HepG2 (cell line): ENCODE data around the gene STPG4. TPM values are rescaled to one million over a fixed set of nuclear protein-coding genes. Genes with fewer than 3 reads are reported as not detected.
A peak's percentile ranks its signal among the peaks of the same experiment; 100 is the strongest.

Experiments
- ESRRA ChIP-seq: sonication (generic); formaldehyde crosslinking; IDR thresholded peaks from 2 replicates; pipeline ENCODE4 v1.5.1; 2020; ENCODE audit warnings: mild to moderate bottlenecking, low read depth, missing genetic modification reagents
- HNRNPK ChIP-seq: fragments of 200-400 bp; formaldehyde crosslinking; IDR thresholded peaks from 2 replicates; pipeline ENCODE4 v1.6.1; 2018; ENCODE audit warnings: low read length, low read depth, moderate library complexity, mild to moderate bottlenecking; ENCODE audit not compliant: poor library complexity, severe bottlenecking
- KLF9 ChIP-seq: IDR thresholded peaks from 2 replicates; pipeline ENCODE4 v1.6.1; 2016; ENCODE audit warnings: low read depth
- LCORL ChIP-seq, 2 experiments: fragments of 450-650 bp in 1 of 2; sonication (generic) in 1 of 2; formaldehyde crosslinking in 1 of 2; IDR thresholded peaks; 2 replicates each; pipeline versions ENCODE4 v1.5.0 to v1.6.1; 2017 to 2020; ENCODE audit warnings: antibody characterized with exemption in 1 of 2, missing genetic modification reagents in 1 of 2
- MAZ ChIP-seq, 2 experiments: sonication (generic) in 1 of 2; formaldehyde crosslinking in 1 of 2; IDR thresholded peaks; 2 replicates each; pipeline versions ENCODE4 v1.5.0 to v1.6.1; 2012 to 2020; ENCODE audit warnings: low read depth in 2 of 2, mild to moderate bottlenecking in 2 of 2, borderline replicate concordance in 1 of 2, improper control_type of control experiment in 1 of 2, low read length in 1 of 2, missing genetic modification reagents in 1 of 2, moderate library complexity in 1 of 2
- SALL1 ChIP-seq: sonication (generic); formaldehyde crosslinking; IDR thresholded peaks from 2 replicates; pipeline ENCODE4 v1.8.0; 2022; ENCODE audit warnings: mild to moderate bottlenecking, missing genetic modification reagents
- SALL2 ChIP-seq: sonication (generic); formaldehyde crosslinking; IDR thresholded peaks from 2 replicates; pipeline ENCODE4 v1.8.1; 2023; ENCODE audit warnings: mild to moderate bottlenecking, missing genetic modification reagents, inconsistent platforms
- ZMYM4 ChIP-seq: sonication (generic); formaldehyde crosslinking; IDR thresholded peaks from 2 replicates; pipeline ENCODE4 v1.8.1; 2023; ENCODE audit warnings: mild to moderate bottlenecking, missing genetic modification reagents
- ZNF160 ChIP-seq: sonication (generic); formaldehyde crosslinking; IDR thresholded peaks from 2 replicates; pipeline ENCODE4 v1.8.0; 2022; ENCODE audit warnings: mild to moderate bottlenecking, inconsistent platforms, missing genetic modification reagents
- ZSCAN29 ChIP-seq: sonication (generic); formaldehyde crosslinking; conservative IDR thresholded peaks from 2 replicates; pipeline ENCODE4 v1.4.0; 2020; ENCODE audit warnings: mild to moderate bottlenecking, missing genetic modification reagents
- polyA plus RNA-seq, 8 experiments: library from polyadenylated mRNA; depleted of rRNA in 3 of 8; stranded (reverse) in 7 of 8; unstranded in 1 of 8; fragments of >200 nt; fragmentation: Illumina TruSeq in 4 of 8; extraction: Trizol in 4 of 8; gene quantifications; 2 replicates each; pipeline versions ENCODE4 v1.2.1 to v1.2.3, GENCODE V29; 2011 to 2016; ENCODE audit warnings: low read depth in 4 of 8, missing spikeins in 1 of 8, mixed read lengths in 1 of 8; ENCODE audit not compliant: insufficient read depth in 1 of 8
- total RNA-seq, 5 experiments: library from RNA; depleted of rRNA; stranded (reverse); fragments of >200 nt; fragmentation: Illumina TruSeq; extraction: Trizol; gene quantifications; 2 replicates each; pipeline ENCODE4 v1.2.3, GENCODE V29; 2016; ENCODE audit warnings: low read depth in 1 of 5
- TF ChIP-seq, protein P1 (sequence below): sonication (generic); formaldehyde crosslinking; IDR thresholded peaks from 2 replicates; pipeline ENCODE4 v1.8.1; 2023; ENCODE audit warnings: mild to moderate bottlenecking, moderate library complexity, missing genetic modification reagents
- TF ChIP-seq, protein P2 (sequence below): sonication (generic); formaldehyde crosslinking; IDR thresholded peaks from 2 replicates; pipeline ENCODE4 v1.5.0; 2020; ENCODE audit warnings: mild to moderate bottlenecking, missing genetic modification reagents, borderline replicate concordance
- TF ChIP-seq, protein P3 (sequence below): sonication (generic); formaldehyde crosslinking; IDR thresholded peaks from 2 replicates; pipeline ENCODE4 v1.5.1; 2020; ENCODE audit warnings: missing genetic modification reagents, mild to moderate bottlenecking, borderline replicate concordance
- TF ChIP-seq, protein P4 (sequence below): sonication (generic); formaldehyde crosslinking; IDR thresholded peaks from 2 replicates; pipeline ENCODE4 v1.8.0; 2022; ENCODE audit warnings: missing genetic modification reagents, low read depth, mild to moderate bottlenecking, borderline replicate concordance
- TF ChIP-seq, protein P5 (sequence below): sonication (generic); formaldehyde crosslinking; IDR thresholded peaks from 2 replicates; pipeline ENCODE4 v1.5.0; 2020; ENCODE audit warnings: missing genetic modification reagents

The STPG4 gene
- total and polyA plus RNA-seq, 2 of the 13 experiments (the other 11 are each of a cell fraction or from before 2014, with no cell fraction given), result 0.11 to 0.15 TPM

DNA sequence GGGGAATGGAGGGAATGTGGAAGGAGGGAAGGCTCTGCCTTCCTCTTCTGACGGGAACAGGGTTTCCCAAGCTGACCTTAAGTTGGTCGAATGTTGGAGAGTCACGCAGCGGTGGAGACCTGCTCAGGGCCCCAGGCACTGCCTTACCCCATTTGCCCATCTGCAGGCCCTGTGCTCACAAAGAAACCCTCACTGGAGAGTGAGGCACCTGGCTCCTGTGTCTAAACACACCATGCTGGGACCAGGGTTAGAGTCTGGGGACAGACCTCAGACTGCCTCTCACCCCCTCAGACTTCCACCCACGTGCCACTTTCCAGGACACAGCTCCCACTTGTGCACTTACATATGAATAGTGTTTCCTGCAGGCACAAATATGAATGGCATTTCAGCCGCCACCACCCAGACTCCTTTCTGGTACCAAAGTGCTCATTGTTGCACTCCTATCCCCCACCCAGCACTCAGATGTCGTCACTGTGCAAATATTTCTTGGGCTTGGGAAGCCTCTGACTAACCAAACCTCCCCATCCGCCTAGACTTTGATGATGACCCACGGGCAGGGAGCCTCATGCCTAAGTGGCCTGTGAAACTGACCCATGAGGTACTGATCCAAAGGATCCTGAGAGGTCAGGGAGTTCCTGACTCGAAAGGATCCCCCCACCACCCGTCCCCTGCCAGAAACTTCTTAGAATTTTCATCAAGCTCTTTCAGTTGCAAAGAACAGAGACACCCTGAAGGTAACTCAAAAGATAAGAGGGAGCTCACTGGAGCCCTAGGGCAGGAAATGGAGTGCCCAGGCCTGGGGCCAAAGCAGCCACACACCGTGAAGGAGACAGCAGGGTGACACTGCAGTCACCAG, 78.3 kb downstream of the STPG4 start (continued):
- TF ChIP-seq ZMYM4 (CRISPR knock-in tag) (peak; percentile 85), SALL1 (peak; percentile 98), MAZ (IDR thresholded peaks at IDR 0.05; ENCODE audit: borderline replicate concordance, low read depth, low read length) (peak; percentile 76; the same call in 1 of the 2 replicates), MAZ (CRISPR knock-in tag; IDR thresholded peaks at IDR 0.05; ENCODE audit: low read depth) (peak; percentile 95), KLF9 (peak; percentile 32; the same call in 1 of the 2 replicates), ESRRA (peak; percentile 56; the same call in 1 of the 2 replicates), ZNF160 (CRISPR knock-in tag) (no peak), HNRNPK (no peak), SALL2 (CRISPR knock-in tag) (peak; percentile 45; the same call in 1 of the 2 replicates), ZSCAN29 (CRISPR knock-in tag) (peak; percentile 59; the same call in 1 of the 2 replicates), LCORL (IDR thresholded peaks at IDR 0.05) (peak; percentile 54; the same call in 1 of the 2 replicates), LCORL (CRISPR knock-in tag; IDR thresholded peaks at IDR 0.05) (peak; percentile 100)
- TF ChIP-seq, protein P1, sequence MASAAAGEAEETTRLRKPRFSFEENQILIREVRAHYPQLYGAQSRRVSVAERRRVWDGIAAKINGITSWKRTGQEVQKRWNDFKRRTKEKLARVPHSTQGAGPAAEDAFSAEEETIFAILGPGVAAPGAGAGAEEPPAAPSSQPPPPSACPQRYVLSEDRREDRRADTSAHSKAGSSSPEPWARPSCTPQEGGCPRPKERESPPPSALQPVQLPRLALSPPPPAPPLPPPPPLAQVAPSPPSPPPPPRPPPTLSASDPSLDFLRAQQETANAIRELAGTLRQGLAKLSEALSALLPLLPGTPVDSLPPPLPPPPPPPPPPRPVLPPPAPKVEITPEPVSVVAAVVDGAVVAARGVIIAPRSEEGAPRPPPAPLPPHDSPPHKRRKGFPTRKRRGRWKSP (CRISPR knock-in tag), result peak; percentile 72; the same call in 1 of the 2 replicates
- TF ChIP-seq, protein P2, sequence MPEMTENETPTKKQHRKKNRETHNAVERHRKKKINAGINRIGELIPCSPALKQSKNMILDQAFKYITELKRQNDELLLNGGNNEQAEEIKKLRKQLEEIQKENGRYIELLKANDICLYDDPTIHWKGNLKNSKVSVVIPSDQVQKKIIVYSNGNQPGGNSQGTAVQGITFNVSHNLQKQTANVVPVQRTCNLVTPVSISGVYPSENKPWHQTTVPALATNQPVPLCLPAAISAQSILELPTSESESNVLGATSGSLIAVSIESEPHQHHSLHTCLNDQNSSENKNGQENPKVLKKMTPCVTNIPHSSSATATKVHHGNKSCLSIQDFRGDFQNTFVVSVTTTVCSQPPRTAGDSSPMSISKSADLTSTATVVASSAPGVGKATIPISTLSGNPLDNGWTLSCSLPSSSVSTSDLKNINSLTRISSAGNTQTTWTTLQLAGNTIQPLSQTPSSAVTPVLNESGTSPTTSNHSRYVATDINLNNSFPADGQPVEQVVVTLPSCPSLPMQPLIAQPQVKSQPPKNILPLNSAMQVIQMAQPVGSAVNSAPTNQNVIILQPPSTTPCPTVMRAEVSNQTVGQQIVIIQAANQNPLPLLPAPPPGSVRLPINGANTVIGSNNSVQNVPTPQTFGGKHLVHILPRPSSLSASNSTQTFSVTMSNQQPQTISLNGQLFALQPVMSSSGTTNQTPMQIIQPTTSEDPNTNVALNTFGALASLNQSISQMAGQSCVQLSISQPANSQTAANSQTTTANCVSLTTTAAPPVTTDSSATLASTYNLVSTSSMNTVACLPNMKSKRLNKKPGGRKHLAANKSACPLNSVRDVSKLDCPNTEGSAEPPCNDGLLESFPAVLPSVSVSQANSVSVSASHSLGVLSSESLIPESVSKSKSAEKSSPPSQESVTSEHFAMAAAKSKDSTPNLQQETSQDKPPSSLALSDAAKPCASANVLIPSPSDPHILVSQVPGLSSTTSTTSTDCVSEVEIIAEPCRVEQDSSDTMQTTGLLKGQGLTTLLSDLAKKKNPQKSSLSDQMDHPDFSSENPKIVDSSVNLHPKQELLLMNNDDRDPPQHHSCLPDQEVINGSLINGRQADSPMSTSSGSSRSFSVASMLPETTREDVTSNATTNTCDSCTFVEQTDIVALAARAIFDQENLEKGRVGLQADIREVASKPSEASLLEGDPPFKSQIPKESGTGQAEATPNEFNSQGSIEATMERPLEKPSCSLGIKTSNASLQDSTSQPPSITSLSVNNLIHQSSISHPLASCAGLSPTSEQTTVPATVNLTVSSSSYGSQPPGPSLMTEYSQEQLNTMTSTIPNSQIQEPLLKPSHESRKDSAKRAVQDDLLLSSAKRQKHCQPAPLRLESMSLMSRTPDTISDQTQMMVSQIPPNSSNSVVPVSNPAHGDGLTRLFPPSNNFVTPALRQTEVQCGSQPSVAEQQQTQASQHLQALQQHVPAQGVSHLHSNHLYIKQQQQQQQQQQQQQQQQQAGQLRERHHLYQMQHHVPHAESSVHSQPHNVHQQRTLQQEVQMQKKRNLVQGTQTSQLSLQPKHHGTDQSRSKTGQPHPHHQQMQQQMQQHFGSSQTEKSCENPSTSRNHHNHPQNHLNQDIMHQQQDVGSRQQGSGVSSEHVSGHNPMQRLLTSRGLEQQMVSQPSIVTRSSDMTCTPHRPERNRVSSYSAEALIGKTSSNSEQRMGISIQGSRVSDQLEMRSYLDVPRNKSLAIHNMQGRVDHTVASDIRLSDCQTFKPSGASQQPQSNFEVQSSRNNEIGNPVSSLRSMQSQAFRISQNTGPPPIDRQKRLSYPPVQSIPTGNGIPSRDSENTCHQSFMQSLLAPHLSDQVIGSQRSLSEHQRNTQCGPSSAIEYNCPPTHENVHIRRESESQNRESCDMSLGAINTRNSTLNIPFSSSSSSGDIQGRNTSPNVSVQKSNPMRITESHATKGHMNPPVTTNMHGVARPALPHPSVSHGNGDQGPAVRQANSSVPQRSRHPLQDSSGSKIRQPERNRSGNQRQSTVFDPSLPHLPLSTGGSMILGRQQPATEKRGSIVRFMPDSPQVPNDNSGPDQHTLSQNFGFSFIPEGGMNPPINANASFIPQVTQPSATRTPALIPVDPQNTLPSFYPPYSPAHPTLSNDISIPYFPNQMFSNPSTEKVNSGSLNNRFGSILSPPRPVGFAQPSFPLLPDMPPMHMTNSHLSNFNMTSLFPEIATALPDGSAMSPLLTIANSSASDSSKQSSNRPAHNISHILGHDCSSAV, result no peak
- TF ChIP-seq, protein P3, sequence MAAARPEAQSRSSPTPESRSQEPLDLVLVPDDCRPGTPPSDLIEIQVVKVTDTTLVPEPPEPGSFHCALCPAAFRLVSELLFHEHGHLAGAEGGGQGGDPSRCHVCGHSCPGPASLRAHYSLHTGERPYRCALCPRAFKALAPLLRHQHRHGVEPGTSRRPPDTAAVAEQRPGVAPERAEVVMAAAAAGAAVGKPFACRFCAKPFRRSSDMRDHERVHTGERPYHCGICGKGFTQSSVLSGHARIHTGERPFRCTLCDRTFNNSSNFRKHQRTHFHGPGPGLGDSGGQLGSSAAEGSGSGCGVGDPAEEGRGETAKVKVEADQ (CRISPR knock-in tag), result no peak
- TF ChIP-seq, protein P4, sequence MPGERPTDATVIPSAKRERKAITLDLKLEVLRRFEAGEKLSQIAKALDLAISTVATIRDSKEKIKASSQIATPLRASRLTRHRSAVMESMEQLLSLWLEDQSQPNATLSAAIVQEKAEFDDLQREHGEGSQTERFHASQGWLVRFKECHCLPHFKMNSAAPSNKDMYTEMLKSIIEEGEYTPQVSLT (CRISPR knock-in tag), result no peak
- TF ChIP-seq, protein P5, sequence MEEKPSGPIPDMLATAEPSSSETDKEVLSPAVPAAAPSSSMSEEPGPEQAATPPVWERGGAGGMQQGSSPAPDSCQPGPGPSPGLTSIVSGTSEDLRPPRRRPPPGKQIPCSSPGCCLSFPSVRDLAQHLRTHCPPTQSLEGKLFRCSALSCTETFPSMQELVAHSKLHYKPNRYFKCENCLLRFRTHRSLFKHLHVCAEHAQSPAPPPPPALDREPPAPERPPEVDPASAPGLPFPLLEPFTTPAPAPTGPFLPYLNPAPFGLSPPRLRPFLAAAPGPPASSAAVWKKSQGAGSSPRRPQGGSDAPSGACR (CRISPR knock-in tag), result peak; percentile 88
